Stimulated activated CD4-positive, alpha-beta T cell treated with anti-CD3 and anti-CD28 coated beads, Interleukin-15, amount 100 ng/mL, for 1 hour (primary cell): ENCODE results near the gene INA.
"Not testable (repeated sequence)": the region's sequence is repeated elsewhere in the genome, so short reads cannot be mapped to it uniquely, and the experiment has no call there.

Source experiments
- DNase-seq, 2 donors: peaks; one replicate each; pipeline ENCODE4 v3.0.0-alpha.2; 2020; ENCODE audit warnings: low read depth in 1 of 2, low spot score in 1 of 2

The INA gene

GRCh38 chr10:103276896-103277712 is at the start of gene INA:
TSS of gene INA (plus strand) at chr10:103277138. CDS start at chr10:103277212, 74 bp downstream.
- no peak for DNase-seq

GRCh38 chr10:103227416-103227815 is 49.5 kb upstream of the INA start:
- DNase-seq = no peak

GRCh38 chr10:103231047-103231551 is 45.8 kb upstream of the INA start:
- DNase-seq = no peak

GRCh38 chr10:103232131-103232673 is 44.7 kb upstream of the INA start:
- no peak for DNase-seq

- DNase-seq = no peak
Measured at GRCh38 chr10:103232772-103233488, 44.0 kb upstream of the INA start.

- DNase-seq = no peak
Measured at GRCh38 chr10:103235775-103236174, 41.2 kb upstream of the INA start.

- no peak for DNase-seq
Measured at GRCh38 chr10:103238506-103239252, 38.3 kb upstream of the INA start.

GRCh38 chr10:103241262-103242011 is 35.5 kb upstream of the INA start:
- no peak for DNase-seq

GRCh38 chr10:103244666-103245271 is 32.2 kb upstream of the INA start:
- peak; percentile 30 to 31 for DNase-seq

- DNase-seq = not testable (repeated sequence)
Measured at GRCh38 chr10:103245587-103245986, 31.4 kb upstream of the INA start, which contains the start of gene RPEL1. TSS of gene RPEL1 (plus strand) at chr10:103245887. CDS start at chr10:103245997, 110 bp downstream.

- no peak for DNase-seq
Measured at GRCh38 chr10:103246324-103246723, 30.6 kb upstream of the INA start.

GRCh38 chr10:103254113-103254512 is 22.8 kb upstream of the INA start:
- no peak for DNase-seq

GRCh38 chr10:103254538-103255325 is 22.2 kb upstream of the INA start:
- DNase-seq = no peak

GRCh38 chr10:103256613-103257012 is 20.3 kb upstream of the INA start:
- DNase-seq = no peak

- no peak for DNase-seq
Measured at GRCh38 chr10:103257812-103258211, 19.1 kb upstream of the INA start.

GRCh38 chr10:103258928-103259327 is 18.0 kb upstream of the INA start:
- not testable (repeated sequence) for DNase-seq

- no peak for DNase-seq
Measured at GRCh38 chr10:103259989-103260388, 16.9 kb upstream of the INA start.

- no peak for DNase-seq
Measured at GRCh38 chr10:103262229-103262628, 14.7 kb upstream of the INA start.

GRCh38 chr10:103265717-103266329 is 11.1 kb upstream of the INA start:
- DNase-seq = no peak
